ENCODE measurements around the gene EGF.
"Not testable (repeated sequence)": the region's sequence is repeated elsewhere in the genome, so short reads cannot be mapped to it uniquely, and the experiment has no call there.

The EGF gene

DNA sequence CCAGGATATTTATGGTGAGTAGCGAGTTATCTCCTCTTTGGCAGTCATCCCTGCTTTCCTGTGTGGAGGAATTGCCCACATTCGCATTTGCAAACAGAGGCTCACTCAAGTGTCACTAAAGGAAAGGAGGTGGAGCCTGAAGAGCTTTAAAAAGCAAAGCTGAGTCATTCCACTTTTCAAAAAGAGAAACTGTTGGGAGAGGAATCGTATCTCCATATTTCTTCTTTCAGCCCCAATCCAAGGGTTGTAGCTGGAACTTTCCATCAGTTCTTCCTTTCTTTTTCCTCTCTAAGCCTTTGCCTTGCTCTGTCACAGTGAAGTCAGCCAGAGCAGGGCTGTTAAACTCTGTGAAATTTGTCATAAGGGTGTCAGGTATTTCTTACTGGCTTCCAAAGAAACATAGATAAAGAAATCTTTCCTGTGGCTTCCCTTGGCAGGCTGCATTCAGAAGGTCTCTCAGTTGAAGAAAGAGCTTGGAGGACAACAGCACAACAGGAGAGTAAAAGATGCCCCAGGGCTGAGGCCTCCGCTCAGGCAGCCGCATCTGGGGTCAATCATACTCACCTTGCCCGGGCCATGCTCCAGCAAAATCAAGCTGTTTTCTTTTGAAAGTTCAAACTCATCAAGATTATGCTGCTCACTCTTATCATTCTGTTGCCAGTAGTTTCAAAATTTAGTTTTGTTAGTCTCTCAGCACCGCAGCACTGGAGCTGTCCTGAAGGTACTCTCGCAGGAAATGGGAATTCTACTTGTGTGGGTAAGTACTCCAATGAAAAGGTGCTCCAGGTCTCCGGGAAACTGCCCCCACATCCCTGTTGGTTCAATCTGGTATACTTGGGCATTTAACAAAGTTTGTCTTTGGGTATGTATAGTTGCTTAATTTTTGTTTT is at the start of gene EGF:
Gene EGF, plus strand, starts transcription at position 178 of the 890 bp plus-strand sequence. Its CDS starts 453 bp downstream, at position 631.
- DNase-seq (ENCODE audit: low spot score), result peak; percentile 41

GRCh38 chr4:109864134-109864533 is 48.5 kb upstream of the EGF start:
- DNase-seq (ENCODE audit: low spot score), result no peak

- DNase-seq (ENCODE audit: low spot score), result no peak
Observed at GRCh38 chr4:109870061-109870460, 42.6 kb upstream of the EGF start.

DNA sequence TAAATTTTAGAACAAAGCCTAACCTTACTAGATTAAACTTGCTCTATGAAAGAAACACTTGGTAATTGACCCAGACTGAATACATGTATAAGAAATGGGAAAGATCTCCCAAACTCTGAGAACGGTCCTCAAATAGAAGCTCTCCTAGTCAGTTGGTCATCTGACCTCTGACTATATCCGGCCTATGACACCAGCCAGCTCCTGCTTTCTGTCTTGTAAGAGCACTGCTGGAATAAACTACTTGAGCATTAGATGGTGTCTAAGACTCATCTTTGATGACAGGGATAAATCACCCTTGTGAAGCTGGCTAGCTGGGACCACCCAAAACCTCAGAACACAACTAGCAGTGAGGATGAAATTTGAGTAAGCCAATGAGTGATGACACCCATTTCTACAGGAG is 40.6 kb upstream of the EGF start:
- no peak for DNase-seq (ENCODE audit: low spot score)

GRCh38 chr4:109872950-109873656 is 39.6 kb upstream of the EGF start:
- DNase-seq (ENCODE audit: low spot score), result no peak

DNA sequence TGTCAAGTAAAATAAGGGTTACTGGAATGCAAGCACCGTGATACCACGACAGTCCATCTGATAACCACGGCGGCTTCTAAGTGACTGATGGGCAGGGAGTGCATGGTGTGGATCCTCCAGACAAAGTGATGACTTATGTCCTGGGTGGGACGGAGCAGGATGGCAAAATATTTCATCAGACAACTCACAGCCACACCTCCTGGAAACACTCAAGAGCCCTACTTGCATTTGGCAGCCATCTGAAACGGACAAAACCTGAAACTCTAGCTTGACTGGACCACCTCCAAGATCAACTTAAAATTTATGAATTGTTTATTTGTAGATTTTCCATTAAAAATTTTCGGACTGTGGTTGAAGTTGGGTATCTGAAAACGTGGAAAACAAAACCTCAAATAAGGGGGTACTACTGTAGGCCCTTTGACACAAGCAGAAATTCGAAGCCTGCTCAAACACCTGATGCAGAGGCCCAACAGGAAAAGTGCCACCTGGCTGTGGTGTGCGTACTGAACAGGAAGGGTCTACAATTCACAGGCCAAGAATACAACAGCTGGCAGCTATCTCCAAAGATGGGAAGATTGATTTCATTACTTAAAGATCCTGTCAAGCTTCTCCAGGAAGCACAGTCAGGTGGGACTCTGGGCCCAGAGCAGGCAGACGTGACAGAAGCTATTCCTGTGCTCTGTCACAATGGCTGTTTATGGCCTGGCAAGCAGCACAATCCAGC is 38.7 kb upstream of the EGF start:
- DNase-seq (ENCODE audit: low spot score), result no peak

DNA sequence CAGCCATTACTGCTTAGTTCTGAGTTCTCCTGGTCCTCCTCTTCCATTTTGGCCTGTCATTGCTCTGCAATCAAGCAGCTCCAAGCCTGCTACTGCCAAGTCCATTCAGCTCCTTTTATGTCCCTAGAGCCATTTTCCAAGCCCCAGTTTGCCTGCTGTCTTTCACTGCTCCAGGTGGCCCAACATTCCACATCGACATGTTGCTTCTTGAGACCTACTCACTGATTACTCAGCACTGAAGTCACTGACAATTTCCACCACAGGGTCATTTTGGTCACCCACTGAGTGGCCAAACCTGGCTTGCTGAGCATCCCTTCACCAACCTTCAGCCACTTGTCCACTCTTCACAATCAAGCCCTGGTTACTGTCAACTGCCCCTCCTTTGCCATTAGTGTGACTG is 37.6 kb upstream of the EGF start:
- DNase-seq (ENCODE audit: low spot score), result no peak

- DNase-seq (ENCODE audit: low spot score), result not testable (repeated sequence)
Observed at GRCh38 chr4:109875553-109875952, 37.1 kb upstream of the EGF start.

DNA sequence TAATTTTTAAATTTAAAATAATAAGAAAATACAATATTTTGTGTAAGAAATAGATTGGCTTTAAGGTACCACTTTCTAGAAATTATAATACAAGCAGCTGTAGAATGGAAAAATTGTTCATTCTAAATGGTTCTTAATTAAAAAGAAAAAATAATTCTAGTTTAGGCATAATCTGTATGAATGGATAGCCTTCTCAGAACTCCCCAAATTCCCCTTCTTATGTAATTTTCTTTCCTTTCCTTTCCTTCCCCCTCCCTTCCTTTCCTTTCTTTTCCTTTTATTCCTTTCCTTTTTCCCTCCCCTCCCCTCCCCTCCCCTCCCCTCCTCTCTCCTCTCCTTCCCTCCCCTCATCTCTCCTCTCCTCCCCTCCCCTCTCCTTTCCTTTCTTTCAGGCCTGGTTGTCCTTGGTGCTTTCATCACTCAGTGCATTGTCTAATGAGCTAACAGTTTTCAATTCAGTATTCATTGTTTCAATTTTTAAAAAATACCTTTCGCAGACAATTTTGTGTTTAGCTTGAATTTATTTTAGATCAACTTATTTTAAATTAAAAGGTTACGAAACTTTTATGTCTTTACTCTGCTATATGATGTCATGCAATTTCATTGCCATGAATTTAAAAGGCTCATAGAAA is 35.9 kb upstream of the EGF start:
- no peak for DNase-seq (ENCODE audit: low spot score)

DNA sequence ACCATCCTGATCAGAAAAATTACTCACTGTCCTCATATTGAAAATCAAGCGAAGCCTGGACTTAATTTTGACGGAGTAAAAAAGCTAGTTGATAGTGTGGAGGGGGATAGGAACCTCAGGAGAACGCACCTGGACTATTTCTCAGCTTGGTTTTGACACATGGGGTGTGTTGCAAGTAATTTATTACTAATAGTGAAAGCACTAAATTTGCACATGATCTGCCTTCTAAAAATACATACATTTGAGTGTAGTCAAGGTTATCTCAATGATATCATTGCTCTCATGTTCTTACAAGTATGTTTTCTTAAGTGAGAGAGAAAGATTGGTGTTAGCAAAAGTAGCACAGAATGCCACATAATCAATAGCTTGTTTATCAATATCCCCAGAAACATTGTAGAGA is 35.3 kb upstream of the EGF start:
- no peak for DNase-seq (ENCODE audit: low spot score)

- DNase-seq (ENCODE audit: low spot score), result no peak
Observed at GRCh38 chr4:109878355-109878754, 34.3 kb upstream of the EGF start.

DNA sequence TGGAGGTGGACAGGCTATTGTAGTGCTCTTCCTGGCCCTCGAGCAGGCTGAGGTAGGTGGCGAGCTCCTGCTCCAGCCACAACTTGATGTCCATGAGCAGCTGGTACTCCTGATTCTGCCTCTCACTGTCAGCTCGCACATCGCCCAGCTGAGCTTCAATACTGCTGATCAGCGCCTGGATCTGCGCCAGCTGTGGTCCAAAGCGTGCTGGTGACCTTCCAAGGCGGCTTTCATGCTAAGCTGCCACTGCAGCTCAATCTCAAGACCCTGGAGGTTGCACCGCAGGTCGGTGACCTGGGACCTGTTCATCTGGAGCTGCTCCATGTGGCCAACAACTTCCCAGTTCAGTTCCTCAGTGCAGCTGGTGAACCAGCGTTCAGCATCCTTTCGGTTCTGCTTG is 33.6 kb upstream of the EGF start:
- no peak for DNase-seq (ENCODE audit: low spot score)

- no peak for DNase-seq (ENCODE audit: low spot score)
Observed at GRCh38 chr4:109879636-109880314, 32.9 kb upstream of the EGF start.

DNA sequence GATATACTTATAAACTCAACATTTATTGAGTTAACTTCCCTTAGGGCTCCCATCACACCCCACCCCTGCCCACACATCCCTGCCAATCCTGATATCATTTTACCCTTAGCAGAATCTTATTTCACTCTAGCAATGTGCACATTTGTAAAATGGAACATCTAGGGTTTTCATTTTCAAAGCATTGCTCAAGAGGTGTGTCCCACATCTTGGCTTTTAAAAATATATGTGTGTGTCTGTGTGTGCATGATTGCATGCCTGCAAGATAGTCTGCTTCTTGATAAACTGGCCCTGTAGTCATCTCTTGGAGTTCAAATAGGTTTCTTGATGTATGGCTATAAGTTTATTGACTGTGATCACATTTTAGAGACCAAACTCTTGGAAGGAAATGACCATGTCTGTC is 26.4 kb upstream of the EGF start:
- DNase-seq (ENCODE audit: low spot score), result no peak

GRCh38 chr4:109887071-109887470 is 25.6 kb upstream of the EGF start:
- DNase-seq (ENCODE audit: low spot score), result no peak

GRCh38 chr4:109890076-109890475 is 22.6 kb upstream of the EGF start:
- DNase-seq (ENCODE audit: low spot score), result no peak

- DNase-seq (ENCODE audit: low spot score), result no peak
Observed at GRCh38 chr4:109902559-109903251, 10.0 kb upstream of the EGF start.

- no peak for DNase-seq (ENCODE audit: low spot score)
Observed at GRCh38 chr4:109908731-109909130, 4.0 kb upstream of the EGF start.

GRCh38 chr4:109910256-109910655 is 2.4 kb upstream of the EGF start:
- no peak for DNase-seq (ENCODE audit: low spot score)

DNA sequence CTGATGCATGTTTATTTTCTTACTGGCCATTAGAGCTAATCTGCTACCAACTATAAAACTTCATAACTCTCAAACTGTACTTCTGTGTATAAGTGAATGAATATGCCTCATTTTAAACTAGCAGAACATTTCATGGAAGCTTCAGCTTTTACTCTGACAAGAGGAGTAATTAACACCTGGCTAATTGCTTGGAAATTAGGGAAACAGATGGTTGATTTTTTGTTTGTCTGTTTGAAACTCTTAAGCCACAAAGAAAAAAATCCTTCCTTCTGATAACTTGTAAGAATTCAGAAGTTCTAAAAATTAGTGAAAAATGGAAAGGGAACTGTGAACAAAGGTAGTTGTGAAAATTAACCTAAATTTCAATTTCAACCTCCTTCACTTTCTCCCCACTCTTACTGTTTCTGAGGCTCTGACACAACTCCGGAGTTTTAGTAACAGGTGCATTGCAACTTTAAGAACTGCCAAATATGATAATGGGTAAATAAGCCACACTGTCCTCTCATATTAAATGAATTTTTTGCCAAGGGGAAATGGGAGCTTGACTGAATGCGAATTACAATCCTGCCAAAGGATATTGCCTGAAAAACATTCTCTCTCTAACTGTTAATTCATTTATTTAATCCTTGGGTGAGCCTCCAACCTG is 1.0 kb downstream of the EGF start:
- DNase-seq (ENCODE audit: low spot score), result no peak

DNA sequence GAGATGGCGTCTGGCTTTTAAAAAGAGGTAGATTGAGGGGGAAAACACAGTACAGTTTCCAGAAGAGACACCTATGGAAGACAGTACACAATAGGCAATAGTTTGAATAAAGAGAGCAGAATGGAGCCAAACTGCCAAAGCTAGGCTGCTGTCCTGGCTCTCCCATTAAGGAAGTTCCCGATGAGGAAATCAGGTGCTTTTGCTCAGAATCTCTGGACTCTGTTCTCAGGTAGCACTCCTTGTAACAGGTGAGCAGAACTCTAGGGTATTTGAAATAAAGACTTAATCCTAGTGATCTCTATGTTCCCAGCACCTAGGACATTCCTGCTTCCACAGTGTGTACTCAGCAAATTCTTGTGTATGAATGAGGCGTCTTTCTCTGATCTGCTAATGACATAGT is 1.6 kb downstream of the EGF start:
- DNase-seq (ENCODE audit: low spot score), result no peak

All from AG08395 (cell line).